Measurements from ENCODE around the gene TMEM176B. TPM values are rescaled to one million over a fixed set of nuclear protein-coding genes. Genes with fewer than 3 reads are reported as not detected.
"Not testable (repeated sequence)": the region's sequence is repeated elsewhere in the genome, so short reads cannot be mapped to it uniquely, and the experiment has no call there.

The TMEM176B gene
- total RNA-seq, 2 donors from 2014 or later, result not detected

DNA sequence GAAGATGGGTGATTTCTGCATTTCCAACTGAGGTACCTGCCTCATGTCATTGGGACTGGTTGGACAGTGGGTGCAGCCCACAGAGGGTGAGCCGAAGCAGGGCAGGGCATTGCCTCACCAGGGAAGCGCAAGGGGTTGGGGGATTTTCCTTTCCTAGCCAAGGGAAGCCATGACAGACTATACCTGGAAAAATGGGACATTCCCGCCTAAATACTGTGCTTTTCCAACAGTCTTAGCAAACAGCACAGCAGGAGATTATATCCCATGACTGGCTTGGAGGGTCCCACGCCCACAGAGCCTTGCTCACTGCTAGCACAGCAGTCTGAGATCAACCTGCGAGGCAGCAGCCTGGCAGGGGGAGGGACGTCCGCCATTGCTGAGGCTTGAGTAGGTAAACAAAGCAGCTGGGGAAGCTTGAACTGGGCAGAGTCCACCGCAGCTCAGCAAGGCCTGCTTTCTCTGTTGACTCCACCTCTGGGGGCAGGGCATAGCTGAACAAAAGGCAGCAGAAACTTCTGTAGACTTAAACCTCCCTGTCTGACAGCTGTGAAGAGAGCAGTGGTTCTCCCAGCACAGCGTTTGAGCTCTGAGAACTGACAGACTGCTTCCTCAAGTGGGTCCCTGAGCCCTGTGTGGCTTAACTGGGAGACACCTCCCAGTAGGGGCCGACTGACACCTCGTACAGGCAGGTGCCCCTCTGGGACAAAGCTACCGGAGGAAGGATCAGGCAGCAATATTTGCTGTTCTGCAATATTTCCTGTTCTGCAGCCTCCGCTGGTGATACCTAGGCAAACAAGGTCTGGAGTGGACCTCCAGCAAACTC, 7.7 kb upstream of the TMEM176B start:
- H3K27ac Mint-ChIP-seq; DNase-seq; H3K9me3 Mint-ChIP-seq; H3K36me3 Mint-ChIP-seq (ENCODE audit: insufficient read depth in 2 of 2); H3K4me1 Mint-ChIP-seq (ENCODE audit: low read depth); ATAC-seq (replicated peaks in 1 of 2); H3K4me3 Mint-ChIP-seq: not testable (repeated sequence)
- peaks cover 29% of the 10 kb centered on the region for H3K27me3 Mint-ChIP-seq (ENCODE audit: low read depth)

DNA sequence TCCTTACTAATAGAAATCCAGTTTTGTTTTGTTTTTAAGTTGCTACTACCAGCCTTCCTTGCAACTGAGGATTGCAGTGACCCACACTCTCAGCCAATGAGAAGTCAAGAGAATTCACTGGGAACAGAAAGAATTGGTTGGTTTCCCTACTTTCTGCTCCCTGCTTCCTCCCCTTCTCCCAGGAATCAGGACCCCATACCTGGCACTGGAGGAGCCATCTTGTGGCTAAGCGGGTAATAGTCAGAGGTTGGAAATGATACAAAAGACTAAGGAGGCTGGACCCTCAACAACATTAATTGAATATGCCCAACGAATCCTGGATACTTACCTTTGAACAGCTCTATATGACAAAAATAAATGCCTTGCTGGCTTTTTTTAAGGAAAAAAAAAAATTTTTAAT, 6.7 kb upstream of the TMEM176B start:
- no peak overlapping the region for H3K4me3 Mint-ChIP-seq

DNA sequence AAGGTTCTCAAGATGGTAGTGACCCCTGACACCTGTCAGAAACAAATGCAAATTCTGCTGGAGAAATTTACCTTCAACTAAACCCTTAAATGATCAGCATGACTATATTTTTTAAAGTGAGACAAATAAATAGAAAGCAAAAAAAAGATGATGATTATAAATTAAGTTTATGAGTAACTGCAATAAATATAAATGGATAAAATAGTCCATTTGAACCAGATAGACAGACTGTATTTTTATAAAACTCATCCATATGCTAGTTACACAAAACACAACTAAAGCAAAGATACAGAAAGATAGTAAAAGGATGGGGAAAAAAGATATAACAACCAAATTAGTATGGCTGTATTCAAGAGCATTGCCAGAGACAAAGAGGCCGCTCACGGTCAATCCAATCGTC, 6.3 kb upstream of the TMEM176B start:
- DNase-seq (no peak), ATAC-seq (replicated peaks in 1 of 2) (no peak)
- Mint-ChIP-seq H3K27me3 (ENCODE audit: low read depth) (peaks cover 42% of the 10 kb centered on the region), H3K27ac (no peak overlapping the region), H3K9me3 (peaks cover 2 to 9% of the 10 kb centered on the region in 2 donors), H3K4me3 (no peak overlapping the region), H3K4me1 (ENCODE audit: low read depth) (no peaks in the 10 kb centered on the region), H3K36me3 (ENCODE audit: insufficient read depth in 2 of 2) (peaks cover 0 to 3% of the 10 kb centered on the region in 2 donors)

More for the DNA sequence above, 6.7 kb upstream of the TMEM176B start:
- ATAC-seq (replicated peaks in 1 of 2) (no peak), DNase-seq (no peak)
- H3K27me3 Mint-ChIP-seq (ENCODE audit: low read depth), result peaks cover 37% of the 10 kb centered on the region
- no peaks in the 10 kb centered on the region for H3K4me1 Mint-ChIP-seq (ENCODE audit: low read depth)
- peaks cover 0 to 3% of the 10 kb centered on the region in 2 donors for H3K36me3 Mint-ChIP-seq (ENCODE audit: insufficient read depth in 2 of 2)
- H3K9me3 Mint-ChIP-seq, result peaks cover 2 to 9% of the 10 kb centered on the region in 2 donors
- H3K27ac Mint-ChIP-seq, result no peak overlapping the region

DNA sequence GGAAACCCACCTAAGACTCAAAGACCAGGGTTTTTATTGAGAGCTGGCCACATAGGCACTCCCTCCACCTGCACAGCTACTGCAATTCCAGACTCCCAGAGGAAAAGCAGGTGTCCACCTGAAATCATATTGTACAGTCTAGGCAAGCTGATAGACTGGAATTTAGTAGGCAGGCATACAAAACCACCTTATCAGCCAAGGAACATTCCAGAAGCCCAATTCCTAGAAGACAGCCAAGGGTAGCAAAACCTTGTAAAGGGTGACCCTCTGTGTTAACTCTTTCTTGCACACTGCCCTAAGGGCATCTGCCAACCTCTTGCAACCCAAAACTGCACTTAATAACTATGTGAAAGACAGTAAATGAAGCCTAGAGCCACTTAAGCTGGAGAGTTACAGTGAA, 5.7 kb upstream of the TMEM176B start:
- H3K27me3 Mint-ChIP-seq (ENCODE audit: low read depth), result peaks cover 47% of the 10 kb centered on the region
- DNase-seq, result no peak
- peaks cover 0 to 3% of the 10 kb centered on the region in 2 donors for H3K36me3 Mint-ChIP-seq (ENCODE audit: insufficient read depth in 2 of 2)
- H3K27ac Mint-ChIP-seq, result no peak overlapping the region
- H3K4me1 Mint-ChIP-seq (ENCODE audit: low read depth), result no peaks in the 10 kb centered on the region
- ATAC-seq (replicated peaks in 1 of 2), result no peak
- H3K9me3 Mint-ChIP-seq, result peaks cover 2 to 9% of the 10 kb centered on the region in 2 donors
- H3K4me3 Mint-ChIP-seq, result no peak overlapping the region

DNA sequence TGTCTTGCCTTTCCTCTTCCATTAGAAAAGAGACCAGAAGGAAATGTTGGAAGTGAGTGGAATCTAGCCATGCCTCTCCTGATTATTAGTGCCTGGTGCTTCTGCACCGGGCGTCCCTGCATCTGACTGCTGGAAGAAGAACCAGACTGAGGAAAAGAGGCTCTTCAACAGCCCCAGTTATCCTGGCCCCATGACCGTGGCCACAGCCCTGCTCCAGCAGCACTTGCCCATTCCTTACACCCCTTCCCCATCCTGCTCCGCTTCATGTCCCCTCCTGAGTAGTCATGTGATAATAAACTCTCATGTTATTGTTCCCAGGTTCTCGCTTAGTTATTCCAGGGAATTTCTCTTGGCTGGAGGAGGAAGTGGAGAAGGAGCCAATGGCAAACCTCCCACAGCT, 4.6 kb upstream of the TMEM176B start:
- peaks cover 36% of the 10 kb centered on the region for H3K27me3 Mint-ChIP-seq (ENCODE audit: low read depth)
- H3K27ac Mint-ChIP-seq, result no peak overlapping the region
- H3K9me3 Mint-ChIP-seq, result peaks cover 2 to 7% of the 10 kb centered on the region in 2 donors
- peaks cover 0 to 3% of the 10 kb centered on the region in 2 donors for H3K36me3 Mint-ChIP-seq (ENCODE audit: insufficient read depth in 2 of 2)
- H3K4me1 Mint-ChIP-seq (ENCODE audit: low read depth), result no peaks in the 10 kb centered on the region
- DNase-seq (no peak), ATAC-seq (replicated peaks in 1 of 2) (no peak)
- H3K4me3 Mint-ChIP-seq, result no peak overlapping the region

DNA sequence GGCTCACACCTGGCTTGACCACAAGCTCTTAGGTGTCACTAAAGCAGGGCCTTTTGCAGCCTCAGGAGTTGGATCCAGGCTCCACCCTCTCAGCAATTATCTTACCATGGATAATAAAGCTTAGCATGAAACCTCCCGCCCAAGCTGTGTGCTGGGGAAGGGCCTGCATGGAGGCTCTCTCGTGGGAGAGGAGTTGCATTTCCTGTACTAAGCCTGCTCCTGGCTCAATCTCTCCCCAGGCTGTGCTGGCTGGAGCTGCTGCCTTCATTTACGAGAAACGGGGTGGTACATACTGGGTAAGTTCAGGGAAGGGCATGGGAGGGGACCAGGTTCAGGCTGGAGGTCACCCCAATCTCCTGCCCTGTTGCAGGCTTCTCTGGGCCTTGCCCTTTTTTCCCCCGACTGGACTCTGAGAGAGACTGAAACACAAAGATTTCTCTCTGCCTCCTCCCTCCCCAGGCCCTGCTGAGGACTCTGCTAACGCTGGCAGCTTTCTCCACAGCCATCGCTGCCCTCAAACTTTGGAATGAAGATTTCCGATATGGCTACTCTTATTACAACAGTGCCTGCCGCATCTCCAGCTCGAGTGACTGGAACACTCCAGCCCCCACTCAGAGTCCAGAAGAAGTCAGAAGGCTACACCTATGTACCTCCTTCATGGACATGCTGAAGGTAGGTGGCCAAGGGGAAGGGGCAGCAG, 3.1 kb upstream of the TMEM176B start:
- Mint-ChIP-seq H3K36me3 (ENCODE audit: insufficient read depth in 2 of 2) (peaks cover 0 to 3% of the 10 kb centered on the region in 2 donors), H3K27ac (no peak overlapping the region), H3K9me3 (peaks cover 2 to 7% of the 10 kb centered on the region in 2 donors), H3K4me3 (no peak overlapping the region), H3K27me3 (ENCODE audit: low read depth) (peaks cover 42% of the 10 kb centered on the region), H3K4me1 (ENCODE audit: low read depth) (no peaks in the 10 kb centered on the region)
- no peak for ATAC-seq (replicated peaks in 1 of 2)
- no peak for DNase-seq

DNA sequence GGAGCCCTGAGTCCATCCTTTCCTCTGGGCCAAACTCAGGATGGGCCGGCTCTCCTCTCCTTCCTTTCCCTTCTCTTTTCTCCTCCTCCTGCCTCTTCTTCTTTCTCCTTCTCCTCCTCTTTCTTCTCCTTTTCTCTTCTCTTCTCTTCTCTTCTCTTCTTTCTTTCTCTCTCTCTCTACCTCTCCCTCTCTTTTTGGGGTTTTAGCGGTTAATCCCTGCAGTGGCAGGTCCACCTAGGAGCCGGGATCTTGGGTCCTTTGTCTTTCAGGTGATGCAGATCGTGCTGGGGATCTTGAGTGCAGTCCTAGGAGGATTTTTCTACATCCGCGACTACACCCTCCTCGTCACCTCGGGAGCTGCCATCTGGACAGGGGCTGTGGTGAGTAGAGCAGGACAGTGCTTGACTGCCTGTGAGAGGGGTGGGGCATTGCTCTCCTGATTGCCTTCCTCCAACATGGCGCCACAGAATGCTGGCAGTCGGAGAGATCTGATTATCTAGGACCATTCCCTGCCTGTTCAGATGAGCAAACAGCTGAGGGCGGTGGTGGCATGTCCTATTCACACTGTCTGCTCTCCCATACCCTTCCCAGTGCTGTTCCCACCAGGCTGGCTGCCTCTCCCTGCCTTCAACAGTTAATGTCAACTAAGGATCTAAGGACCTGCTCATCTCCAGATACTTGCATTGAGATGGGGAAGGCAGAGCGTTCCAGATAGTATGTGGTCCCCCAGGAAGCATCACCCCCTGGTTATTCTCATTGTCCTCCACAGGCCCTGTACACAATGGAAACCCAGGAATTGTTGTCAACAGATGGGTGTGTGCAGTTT, 2.0 kb upstream of the TMEM176B start:
- DNase-seq (no peak), ATAC-seq (replicated peaks in 1 of 2) (no peak)
- no peak overlapping the region for H3K27ac Mint-ChIP-seq
- no peaks in the 10 kb centered on the region for H3K4me1 Mint-ChIP-seq (ENCODE audit: low read depth)
- peaks cover 0 to 3% of the 10 kb centered on the region in 2 donors for H3K36me3 Mint-ChIP-seq (ENCODE audit: insufficient read depth in 2 of 2)
- peaks cover 2 to 7% of the 10 kb centered on the region in 2 donors for H3K9me3 Mint-ChIP-seq
- peaks cover 45% of the 10 kb centered on the region for H3K27me3 Mint-ChIP-seq (ENCODE audit: low read depth)
- H3K4me3 Mint-ChIP-seq, result peak overlapping the region; percentile 38 to 46

DNA sequence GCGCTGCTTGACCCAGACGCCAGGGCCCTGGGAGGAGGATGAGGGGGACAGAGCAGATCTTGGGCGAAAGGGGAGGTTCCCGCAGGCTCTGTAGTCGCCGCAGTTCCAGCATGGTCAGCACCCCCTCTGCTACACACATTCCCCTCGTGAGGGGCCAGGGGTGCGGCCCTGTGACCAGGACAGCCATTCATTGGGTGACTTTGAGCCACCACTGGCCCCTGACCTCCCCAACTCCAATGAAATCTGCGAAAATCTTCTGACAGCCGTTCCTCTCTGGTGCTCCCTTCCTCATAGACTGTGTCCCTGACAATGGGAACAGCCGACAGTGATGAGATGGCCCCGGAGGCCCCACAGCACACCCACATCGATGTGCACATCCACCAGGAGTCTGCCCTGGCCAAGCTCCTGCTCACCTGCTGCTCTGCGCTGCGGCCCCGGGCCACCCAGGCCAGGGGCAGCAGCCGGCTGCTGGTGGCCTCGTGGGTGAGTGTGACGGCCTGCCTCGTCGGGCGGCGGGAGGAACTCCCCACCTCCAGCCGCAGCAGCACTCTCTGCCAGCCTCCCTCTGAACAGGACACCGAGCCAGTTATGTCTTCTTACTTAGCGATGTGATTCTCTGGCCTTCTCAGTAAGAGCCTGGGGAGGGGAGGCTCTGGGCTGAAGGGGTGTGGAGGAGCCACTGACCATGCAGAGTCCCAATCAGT, 1.2 kb upstream of the TMEM176B start:
- peaks cover under 1 to 7% of the 10 kb centered on the region in 2 donors for H3K9me3 Mint-ChIP-seq
- H3K27me3 Mint-ChIP-seq (ENCODE audit: low read depth), result peaks cover 48% of the 10 kb centered on the region
- DNase-seq (no peak), ATAC-seq (replicated peaks in 1 of 2) (peak in 1 of 2 donors; percentile 7)
- peaks cover 0 to 3% of the 10 kb centered on the region in 2 donors for H3K36me3 Mint-ChIP-seq (ENCODE audit: insufficient read depth in 2 of 2)
- H3K4me3 Mint-ChIP-seq, result peak overlapping the region; percentile 46 to 50
- H3K27ac Mint-ChIP-seq, result no peak overlapping the region
- H3K4me1 Mint-ChIP-seq (ENCODE audit: low read depth), result no peaks in the 10 kb centered on the region

DNA sequence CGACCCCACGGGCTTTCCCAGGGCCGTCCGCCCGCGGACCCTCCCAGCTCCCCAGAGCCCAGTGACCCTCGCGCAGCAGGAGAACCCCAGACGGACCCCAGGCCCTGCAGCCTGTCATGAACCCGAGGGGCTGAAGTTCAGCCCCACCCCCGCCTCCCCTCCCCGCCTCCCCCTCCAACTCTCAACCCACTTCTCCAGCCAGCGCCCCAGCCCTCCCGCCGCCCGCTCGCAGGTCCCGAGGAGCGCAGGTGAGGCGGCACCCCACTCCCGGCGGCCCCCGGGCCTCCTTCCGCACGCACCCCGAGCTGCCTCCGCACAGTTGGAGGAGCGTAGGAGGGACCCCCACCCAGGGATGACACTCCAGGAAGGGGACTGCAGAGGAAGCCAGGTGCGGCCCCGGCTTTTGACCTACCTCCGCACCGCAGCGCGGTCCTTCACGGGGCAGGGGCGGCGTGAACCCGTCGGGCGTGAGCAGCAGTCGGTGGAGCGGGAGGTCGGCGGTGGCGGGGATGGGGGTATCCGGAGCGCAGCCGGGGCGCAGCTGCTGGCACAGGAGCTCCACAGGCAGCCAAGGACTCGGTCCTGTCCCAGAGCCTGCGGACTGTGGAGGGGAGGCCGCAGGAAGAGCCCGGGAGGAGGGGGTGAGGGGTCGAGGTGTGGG, 547 bp upstream of the TMEM176B start, which contains the start of gene TMEM176A:
Gene TMEM176A, plus strand, starts transcription at position 189 of the 661 bp plus-strand sequence. CDS start 782 bp downstream, outside the sequence.
- H3K27me3 Mint-ChIP-seq (ENCODE audit: low read depth), result peaks cover 48% of the 10 kb centered on the region
- peak; percentile 18 to 24 for DNase-seq
- H3K27ac Mint-ChIP-seq, result no peak within 1 kb of the TSS
- peaks cover 0 to 3% of the 10 kb centered on the region in 2 donors for H3K36me3 Mint-ChIP-seq (ENCODE audit: insufficient read depth in 2 of 2)
- peak within 1 kb of the TSS; percentile 58 to 73 for H3K4me3 Mint-ChIP-seq
- H3K4me1 Mint-ChIP-seq (ENCODE audit: low read depth), result no peaks in the 10 kb centered on the region
- peaks cover 0 to 2% of the 10 kb centered on the region in 2 donors for H3K9me3 Mint-ChIP-seq
- ATAC-seq (replicated peaks in 1 of 2), result peak; percentile 43 to 67

DNA sequence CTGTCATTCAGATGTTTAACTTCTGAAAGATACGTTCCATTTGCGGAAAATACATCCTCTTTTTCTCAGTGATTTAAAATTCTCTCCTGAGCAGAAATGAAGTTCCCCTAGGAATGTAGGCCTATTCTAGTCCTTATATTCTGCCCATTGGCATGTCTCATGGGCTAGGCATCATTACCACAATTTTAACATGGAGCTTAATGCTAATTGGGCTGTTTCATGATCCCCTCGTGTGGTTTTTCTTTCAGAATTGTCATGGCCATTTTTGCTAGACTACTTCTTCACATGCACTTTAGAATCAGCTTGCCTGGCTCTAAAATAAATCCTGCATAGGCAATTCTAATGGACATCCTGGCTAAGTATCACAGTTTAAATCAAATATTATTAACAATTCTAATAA, 1.0 kb downstream of the TMEM176B start:
- peaks cover 0 to 3% of the 10 kb centered on the region in 2 donors for H3K36me3 Mint-ChIP-seq (ENCODE audit: insufficient read depth in 2 of 2)
- no peaks in the 10 kb centered on the region for H3K9me3 Mint-ChIP-seq
- no peak for DNase-seq
- no peak overlapping the region for H3K27ac Mint-ChIP-seq
- no peak for ATAC-seq (replicated peaks in 1 of 2)
- H3K4me1 Mint-ChIP-seq (ENCODE audit: low read depth), result no peaks in the 10 kb centered on the region
- peaks cover 41% of the 10 kb centered on the region for H3K27me3 Mint-ChIP-seq (ENCODE audit: low read depth)
- peak overlapping the region in 1 of 2 donors; percentile 42 for H3K4me3 Mint-ChIP-seq

DNA sequence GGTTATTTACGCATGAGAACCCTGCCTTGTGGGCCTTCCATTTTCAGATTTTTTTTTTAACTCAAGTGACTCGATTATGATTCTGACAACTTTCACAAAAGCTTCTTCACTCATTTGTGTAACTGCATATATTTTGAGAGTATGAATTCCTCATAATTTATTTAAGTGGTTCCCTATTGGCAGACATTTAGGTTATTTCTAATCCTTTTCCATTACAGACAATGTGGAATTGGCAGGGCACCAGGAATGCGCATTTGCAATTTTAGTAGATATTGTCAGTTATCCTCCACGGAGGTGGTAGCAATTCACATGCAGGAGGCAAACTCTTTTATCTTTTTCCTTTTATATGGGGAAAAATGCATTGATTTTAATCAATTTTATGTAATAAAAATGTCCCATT, 2.5 kb downstream of the TMEM176B start:
- no peak overlapping the region for H3K27ac Mint-ChIP-seq
- ATAC-seq (replicated peaks in 1 of 2), result no peak
- peaks cover 41% of the 10 kb centered on the region for H3K27me3 Mint-ChIP-seq (ENCODE audit: low read depth)
- H3K9me3 Mint-ChIP-seq, result no peaks in the 10 kb centered on the region
- DNase-seq, result no peak
- H3K4me1 Mint-ChIP-seq (ENCODE audit: low read depth), result no peaks in the 10 kb centered on the region
- H3K36me3 Mint-ChIP-seq (ENCODE audit: insufficient read depth in 2 of 2), result peaks cover 0 to 3% of the 10 kb centered on the region in 2 donors
- no peak overlapping the region for H3K4me3 Mint-ChIP-seq
